ENCODE results near the gene PANK3. TPM values are rescaled to one million over a fixed set of nuclear protein-coding genes. Genes with fewer than 3 reads are reported as not detected.

PANK3 gene
- total and polyA plus RNA-seq, 10 of the 15 experiments (the other 5 are each of a cell fraction or from before 2014, with no cell fraction given), result 4.7 to 43.7 (median 23.9) TPM

GRCh38 chr5:168583742-168584482, 4.7 kb upstream of the PANK3 start (continued):
- TF ChIP-seq ZBTB4 (CRISPR knock-in tag; IDR thresholded peaks at IDR 0.05), result no peak
- TF ChIP-seq JUNB (IDR thresholded peaks at IDR 0.05), result peak; percentile 50; the same call in 1 of the 2 replicates
- no peak for TF ChIP-seq CHD1 (IDR thresholded peaks at IDR 0.05; ENCODE audit: low read depth, low read length)
- TF ChIP-seq IKZF2 (IDR thresholded peaks at IDR 0.05), result peak; percentile 60 to 67
- peak; percentile 22 for TF ChIP-seq SKIL (IDR thresholded peaks at IDR 0.05; ENCODE audit: low read depth, poor library complexity, severe bottlenecking)
- no peak for TF ChIP-seq CTCF (IDR thresholded peaks at IDR 0.05 in 2 of 3, conservative IDR thresholded peaks at IDR 0.05 in 1 of 3; ENCODE audit: control insufficient read depth in 2 of 3, extremely low read depth in 1 of 3, insufficient read depth in 1 of 3, low read depth in 3 of 3, low read length in 3 of 3)
- TF ChIP-seq RELB (IDR thresholded peaks at IDR 0.05; ENCODE audit: low read depth), result no peak
- no peak for TF ChIP-seq BACH1 (IDR thresholded peaks at IDR 0.05; ENCODE audit: borderline replicate concordance)
- TF ChIP-seq RBBP5 (conservative IDR thresholded peaks at IDR 0.05), result no peak
- TF ChIP-seq WRNIP1 (IDR thresholded peaks at IDR 0.05; ENCODE audit: borderline replicate concordance, low read depth, low read length), result no peak
- TF ChIP-seq SREBF2 (IDR thresholded peaks at IDR 0.05; ENCODE audit: low read length), result no peak
- no peak for TF ChIP-seq CUX1 (IDR thresholded peaks at IDR 0.05; ENCODE audit: insufficient replicate concordance, low read depth, low read length)
- no peak for TF ChIP-seq TARDBP (IDR thresholded peaks at IDR 0.05; ENCODE audit: borderline replicate concordance)
- no peak for TF ChIP-seq CREB1 (IDR thresholded peaks at IDR 0.05; ENCODE audit: low read depth)
